Measurements from ENCODE around the gene COLEC12.

COLEC12 gene

GRCh38 chr18:500632-501405 lies at the start of gene COLEC12:
Gene COLEC12, minus strand, starts transcription at chr18:500701. Its CDS starts 187 bp downstream, at chr18:500514.
- no peak for DNase-seq

GRCh38 chr18:549967-550366 lies 49.5 kb upstream of the COLEC12 start:
- DNase-seq: no peak

- no peak for DNase-seq
Observed at GRCh38 chr18:543447-544078, 43.1 kb upstream of the COLEC12 start.

GRCh38 chr18:533995-534601 lies 33.6 kb upstream of the COLEC12 start:
- DNase-seq: no peak

- no peak for DNase-seq
Observed at GRCh38 chr18:532632-533031, 32.1 kb upstream of the COLEC12 start.

GRCh38 chr18:532018-532417 lies 31.5 kb upstream of the COLEC12 start:
- no peak for DNase-seq

DNA sequence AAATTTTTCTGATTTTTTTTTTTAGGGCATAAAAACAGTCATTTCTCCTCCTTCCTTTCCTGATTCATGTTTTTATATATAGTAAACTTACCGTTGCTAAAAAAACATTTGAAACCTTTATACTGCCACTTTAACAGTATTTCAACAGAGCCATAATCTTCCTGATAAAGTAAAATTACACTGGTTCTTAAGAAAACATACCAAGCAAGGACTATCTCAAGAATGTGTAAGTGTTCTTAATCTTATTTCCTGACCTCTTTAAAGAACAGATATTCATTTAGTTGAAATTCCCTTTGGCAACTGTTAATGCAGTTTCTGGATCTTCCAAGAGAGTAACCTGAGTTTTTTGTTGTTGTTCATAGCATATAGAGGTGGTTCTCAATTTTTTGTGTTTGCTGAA lies 26.6 kb upstream of the COLEC12 start:
- DNase-seq: no peak

- no peak for DNase-seq
Observed at GRCh38 chr18:526681-527080, 26.2 kb upstream of the COLEC12 start.

DNA sequence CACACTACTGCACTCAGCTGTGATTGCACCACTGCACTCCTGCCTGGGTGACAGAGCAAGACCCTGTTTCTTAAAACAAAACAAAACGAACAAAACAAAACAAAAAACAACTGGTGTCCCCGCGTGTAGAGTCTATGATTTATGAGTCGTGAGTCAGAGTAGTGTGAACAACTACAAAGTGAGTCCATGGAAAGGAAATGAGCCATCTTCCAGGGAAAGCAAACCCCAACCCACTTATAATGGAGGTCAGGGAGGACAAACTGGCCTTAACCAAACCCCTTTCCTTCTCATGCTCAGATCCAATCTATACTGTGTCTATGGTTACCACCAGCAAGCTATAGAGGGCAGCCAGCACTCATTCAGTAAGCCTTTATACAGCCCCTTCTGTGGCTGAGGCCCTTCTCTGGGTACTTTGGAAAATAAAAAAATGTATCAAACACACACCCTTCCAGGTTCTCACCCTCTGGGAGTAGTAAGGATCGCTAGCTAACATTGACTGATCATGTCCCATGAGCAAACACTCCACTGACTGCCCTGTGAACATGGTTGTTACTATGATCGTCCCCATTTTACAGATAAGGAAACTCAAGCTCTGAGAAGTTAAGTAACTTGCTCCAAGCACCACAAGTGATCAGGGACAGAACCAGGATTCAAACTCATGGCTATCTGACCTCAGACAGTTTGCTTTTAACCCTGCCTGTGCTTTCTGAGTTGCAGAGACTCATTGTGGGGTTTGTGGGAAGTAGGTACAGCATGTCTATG lies 24.7 kb upstream of the COLEC12 start:
- no peak for DNase-seq

DNA sequence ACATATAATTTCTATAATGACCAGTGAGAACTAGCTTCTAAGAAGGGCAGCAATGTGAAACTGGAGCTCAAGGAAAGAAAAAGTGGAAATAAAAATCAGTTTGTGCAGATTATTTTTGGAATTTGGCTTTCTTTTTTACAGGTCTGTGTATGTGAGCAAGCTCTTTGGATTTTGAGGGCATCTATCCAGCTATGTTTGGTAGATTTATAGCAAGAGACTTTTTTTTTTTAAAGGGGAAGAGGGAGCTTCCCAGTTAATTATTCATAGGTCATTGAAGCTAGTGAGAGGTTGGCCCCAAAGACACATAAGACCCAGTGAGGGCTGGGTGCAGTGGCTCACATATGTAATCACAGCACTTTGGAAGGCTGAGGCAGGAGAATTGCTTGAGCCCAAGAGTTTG lies 24.0 kb upstream of the COLEC12 start:
- no peak for DNase-seq

DNA sequence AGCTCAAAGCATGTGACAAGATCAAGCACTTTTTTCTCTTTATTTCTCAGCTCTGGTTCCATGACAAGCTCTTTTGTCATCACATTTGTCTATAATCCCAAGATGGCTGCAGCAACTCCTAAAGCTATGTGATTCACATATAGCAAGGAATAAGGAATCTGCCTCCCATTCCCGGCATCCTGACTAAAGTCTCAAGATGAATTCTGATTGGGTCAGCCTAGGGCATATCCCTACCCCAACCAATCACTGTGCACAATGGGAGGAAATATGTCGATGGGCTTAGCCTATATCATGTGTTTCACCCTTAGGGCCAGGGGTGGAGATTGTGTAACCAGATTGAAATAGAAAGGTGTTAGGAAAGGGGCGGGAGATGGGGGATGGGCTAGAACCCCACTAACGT lies 23.1 kb upstream of the COLEC12 start:
- no peak for DNase-seq

- no peak for DNase-seq
Observed at GRCh38 chr18:519019-519879, 18.7 kb upstream of the COLEC12 start.

- DNase-seq: no peak
Observed at GRCh38 chr18:518081-518480, 17.6 kb upstream of the COLEC12 start.

DNA sequence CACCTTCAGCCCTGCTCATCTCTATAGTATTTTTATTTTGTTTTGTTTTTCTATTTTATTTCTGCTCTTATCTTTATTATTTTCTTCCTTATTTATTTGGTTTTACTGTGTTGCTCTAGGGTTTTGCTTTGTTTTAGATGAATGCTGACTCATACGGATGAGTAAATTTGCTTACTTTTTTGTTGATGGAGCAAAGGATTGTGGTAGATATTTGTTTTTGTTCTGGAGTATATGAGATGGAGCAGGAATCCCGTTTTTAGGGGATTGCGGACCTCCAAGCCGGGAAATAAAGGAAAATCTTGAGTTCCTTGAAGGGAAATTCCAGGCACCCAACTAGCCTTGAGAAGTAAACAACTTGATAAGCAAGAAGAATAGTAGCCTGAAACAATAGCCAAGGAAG lies 15.3 kb upstream of the COLEC12 start:
- DNase-seq: no peak

DNA sequence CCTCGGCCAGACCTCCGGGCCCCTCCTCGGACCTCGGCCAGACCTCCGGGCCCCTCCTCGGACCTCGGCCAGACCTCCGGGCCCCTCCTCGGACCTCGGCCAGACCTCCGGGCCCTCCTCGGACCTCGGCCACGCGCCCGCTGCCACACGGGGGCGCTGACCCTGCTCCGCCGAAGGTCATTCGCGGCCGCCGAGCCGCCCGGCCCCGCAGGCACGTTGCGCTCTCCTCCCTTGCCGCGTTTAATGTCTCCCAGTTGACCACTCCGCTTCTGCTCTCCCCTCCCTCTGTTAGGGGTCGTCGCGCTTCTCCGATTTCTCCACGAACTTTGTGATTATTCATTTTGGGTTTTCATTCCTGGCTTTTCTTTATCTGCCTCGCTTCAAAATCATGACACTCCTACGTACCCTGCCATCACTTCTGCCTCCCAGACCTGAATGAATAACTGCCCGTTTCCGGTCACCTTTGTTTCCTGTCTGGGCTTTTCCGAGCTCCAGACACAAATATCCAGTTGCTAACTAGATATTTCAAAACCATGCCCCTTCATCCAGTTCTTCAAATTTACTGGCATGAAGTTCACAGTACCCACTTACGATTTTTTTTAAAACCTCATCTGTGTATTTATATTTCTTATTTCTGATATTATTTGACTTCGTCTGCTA lies 14.8 kb upstream of the COLEC12 start:
- DNase-seq: no peak

- no peak for DNase-seq
Observed at GRCh38 chr18:513826-514530, 13.5 kb upstream of the COLEC12 start.

DNA sequence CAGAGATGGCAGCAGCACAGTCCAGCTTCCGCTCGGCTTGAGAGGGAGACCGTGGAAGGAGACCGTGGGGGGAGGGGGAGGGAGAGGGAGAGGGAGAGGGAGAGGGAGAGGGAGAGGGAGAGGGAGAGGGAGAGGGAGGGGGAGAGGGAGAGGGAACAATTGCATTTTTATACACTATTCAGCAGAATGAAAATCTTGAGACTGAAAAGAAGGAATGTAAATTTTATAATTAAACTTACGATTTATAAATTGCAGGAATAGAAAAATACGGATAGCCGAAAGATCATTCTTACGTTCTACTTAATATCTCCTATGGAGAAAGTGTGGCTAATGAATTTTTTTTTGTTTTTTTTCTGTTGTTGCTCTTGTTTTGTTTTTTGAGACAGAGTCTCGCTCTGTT lies 12.5 kb upstream of the COLEC12 start:
- DNase-seq: no peak

- DNase-seq: no peak
Observed at GRCh38 chr18:508835-509234, 8.3 kb upstream of the COLEC12 start.

- DNase-seq: no peak
Observed at GRCh38 chr18:507636-508035, 7.1 kb upstream of the COLEC12 start.

DNA sequence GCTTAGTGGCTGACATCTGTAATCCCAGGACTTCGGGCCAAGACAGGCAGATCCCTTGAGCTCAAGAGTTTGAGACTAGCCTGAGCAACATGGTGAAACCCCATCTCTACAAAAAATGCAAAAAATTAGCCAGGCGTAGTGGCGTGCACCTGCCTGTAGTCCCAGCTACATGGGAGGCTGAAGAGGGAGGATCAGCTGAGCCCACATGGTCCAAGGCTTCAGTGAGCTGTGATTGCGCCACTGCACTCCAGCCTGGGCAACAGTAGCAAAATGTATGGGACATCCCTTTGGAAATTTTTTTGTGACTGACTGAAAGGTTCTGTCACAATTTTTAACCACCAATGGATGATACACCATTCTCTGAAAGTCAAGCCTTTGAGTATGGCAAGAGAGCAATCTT lies 6.3 kb upstream of the COLEC12 start:
- DNase-seq: no peak

DNA sequence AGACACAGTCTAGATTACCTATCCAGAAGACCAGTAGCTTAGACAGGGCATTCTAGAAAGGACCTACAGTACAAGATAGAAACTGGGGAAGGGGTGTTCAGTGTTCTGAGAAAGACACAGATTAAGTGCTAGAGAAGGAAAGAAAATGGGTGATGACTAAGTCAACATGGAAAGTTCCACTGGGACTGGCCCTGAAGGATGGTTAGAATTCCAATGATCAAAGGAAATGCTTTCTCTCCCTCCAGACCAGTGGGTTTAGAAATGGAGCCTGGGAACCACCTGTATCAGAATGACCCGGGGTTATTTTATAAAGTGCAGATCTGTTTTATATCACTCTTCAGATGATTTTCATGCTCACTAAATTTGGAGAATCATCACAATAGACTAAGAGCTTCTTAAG lies 5.8 kb upstream of the COLEC12 start:
- DNase-seq: no peak

All from activated CD8-positive, alpha-beta memory T cell treated with anti-CD3 and anti-CD28 coated beads, Interleukin-2, amount 50 U/mL, for 4 hours (primary cell).